GM06990 (cell line): Measurements from ENCODE around the gene HSPD1.
"Not testable (repeated sequence)": the region's sequence is repeated elsewhere in the genome, so short reads cannot be mapped to it uniquely, and the experiment has no call there.

Experiments used
- DNase-seq: peaks from one replicate; pipeline ENCODE4 v3.0.0-alpha.2; 2011; ENCODE audit not compliant: insufficient read length; ENCODE audit errors: extremely low read depth
- H3K27me3 ChIP-seq: replicated peaks from 2 replicates; pipeline ENCODE4 v1.6.0; 2011; ENCODE audit warnings: low read length; ENCODE audit not compliant: control insufficient read depth, insufficient read depth
- H3K36me3 ChIP-seq: 2 replicates; pipeline ENCODE4 v1.5.1; 2011; ENCODE audit warnings: low read length; ENCODE audit not compliant: control insufficient read depth, insufficient read depth
- H3K4me3 ChIP-seq: replicated peaks from 2 replicates; pipeline ENCODE4 v1.5.1; 2011; ENCODE audit warnings: low read depth, mild to moderate bottlenecking, control low read depth, low read length
- TF ChIP-seq, protein P1 (sequence below): IDR thresholded peaks from 2 replicates; pipeline ENCODE4 v1.5.1; 2011; ENCODE audit warnings: low read length, control low read depth, mild to moderate bottlenecking, inconsistent platforms; ENCODE audit not compliant: insufficient read depth, poor library complexity, severe bottlenecking

The HSPD1 gene

DNA sequence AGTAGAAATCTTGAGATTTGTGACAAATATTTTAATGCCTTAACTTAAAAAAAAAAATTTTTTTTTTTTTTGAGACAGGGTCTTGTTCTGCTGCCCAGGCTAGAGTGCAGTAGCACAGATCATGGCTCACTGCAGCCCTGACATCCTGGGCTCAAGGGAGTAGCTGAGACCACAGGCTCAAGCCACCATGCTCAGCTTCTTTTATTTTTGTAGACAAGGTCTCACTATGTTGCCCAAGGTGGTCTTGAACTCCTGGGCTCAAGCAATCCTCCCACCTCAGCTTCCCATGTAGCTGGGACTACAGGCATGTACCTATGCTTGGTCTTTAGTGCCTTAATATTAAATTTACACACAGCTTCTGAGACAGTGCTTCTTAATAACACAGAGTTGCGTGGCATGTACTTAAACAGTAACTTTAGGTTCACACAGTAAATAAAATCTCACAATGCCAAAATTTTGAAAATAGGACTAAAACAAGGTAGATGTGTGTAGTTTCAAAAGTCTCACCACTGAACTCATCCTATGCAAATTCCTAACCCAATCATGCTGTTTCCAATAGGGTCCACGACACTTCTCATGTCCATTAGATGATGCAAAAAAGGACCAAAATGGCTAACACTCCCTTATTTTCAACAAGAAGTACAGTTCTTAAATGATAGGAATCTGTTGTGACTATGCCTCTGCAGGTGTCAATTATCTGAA, 4.1 kb downstream of the HSPD1 start:
- no peak for DNase-seq
- Histone ChIP-seq H3K4me3 (peak overlapping the region; percentile 7), H3K27me3 (no peaks in the 10 kb centered on the region), H3K36me3 (peaks cover 18% of the 10 kb centered on the region)
- TF ChIP-seq, protein P1, sequence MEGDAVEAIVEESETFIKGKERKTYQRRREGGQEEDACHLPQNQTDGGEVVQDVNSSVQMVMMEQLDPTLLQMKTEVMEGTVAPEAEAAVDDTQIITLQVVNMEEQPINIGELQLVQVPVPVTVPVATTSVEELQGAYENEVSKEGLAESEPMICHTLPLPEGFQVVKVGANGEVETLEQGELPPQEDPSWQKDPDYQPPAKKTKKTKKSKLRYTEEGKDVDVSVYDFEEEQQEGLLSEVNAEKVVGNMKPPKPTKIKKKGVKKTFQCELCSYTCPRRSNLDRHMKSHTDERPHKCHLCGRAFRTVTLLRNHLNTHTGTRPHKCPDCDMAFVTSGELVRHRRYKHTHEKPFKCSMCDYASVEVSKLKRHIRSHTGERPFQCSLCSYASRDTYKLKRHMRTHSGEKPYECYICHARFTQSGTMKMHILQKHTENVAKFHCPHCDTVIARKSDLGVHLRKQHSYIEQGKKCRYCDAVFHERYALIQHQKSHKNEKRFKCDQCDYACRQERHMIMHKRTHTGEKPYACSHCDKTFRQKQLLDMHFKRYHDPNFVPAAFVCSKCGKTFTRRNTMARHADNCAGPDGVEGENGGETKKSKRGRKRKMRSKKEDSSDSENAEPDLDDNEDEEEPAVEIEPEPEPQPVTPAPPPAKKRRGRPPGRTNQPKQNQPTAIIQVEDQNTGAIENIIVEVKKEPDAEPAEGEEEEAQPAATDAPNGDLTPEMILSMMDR, result no peak

- peaks cover 17% of the 10 kb centered on the region for H3K36me3 ChIP-seq
- DNase-seq, result no peak
- TF ChIP-seq, protein P1, result no peak
Observed at GRCh38 chr2:197487385-197487784, 12.3 kb downstream of the HSPD1 start.

GRCh38 chr2:197486175-197486574, 13.5 kb downstream of the HSPD1 start:
- Histone ChIP-seq H3K27me3 (no peaks in the 10 kb centered on the region), H3K4me3 (no peak overlapping the region), H3K36me3 (peaks cover 12% of the 10 kb centered on the region)
- DNase-seq, result no peak
- TF ChIP-seq, protein P1, result no peak

More at GRCh38 chr2:197487385-197487784, 12.3 kb downstream of the HSPD1 start:
- no peaks in the 10 kb centered on the region for H3K27me3 ChIP-seq
- no peak overlapping the region for H3K4me3 ChIP-seq

DNA sequence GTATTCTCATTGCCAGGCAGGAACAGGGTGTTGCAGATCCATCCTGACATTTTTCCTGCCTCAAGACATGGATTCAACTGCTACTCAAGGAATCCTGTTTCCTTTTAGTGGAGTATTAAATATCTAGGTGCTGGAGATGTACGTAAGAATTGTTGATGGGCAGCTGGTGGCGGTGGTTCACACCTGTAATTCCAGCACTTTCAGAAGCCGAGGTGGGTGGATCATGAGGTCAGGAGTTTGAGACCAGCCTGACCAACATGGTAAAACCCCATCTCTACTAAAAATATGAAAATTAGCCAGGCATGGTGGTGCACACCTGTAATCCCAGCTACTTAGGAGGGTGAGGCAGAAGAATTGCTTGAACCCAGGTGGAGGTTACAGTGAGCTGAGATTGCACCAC, 15.4 kb downstream of the HSPD1 start:
- DNase-seq, H3K36me3 ChIP-seq, H3K4me3 ChIP-seq, H3K27me3 ChIP-seq: not testable (repeated sequence)

DNA sequence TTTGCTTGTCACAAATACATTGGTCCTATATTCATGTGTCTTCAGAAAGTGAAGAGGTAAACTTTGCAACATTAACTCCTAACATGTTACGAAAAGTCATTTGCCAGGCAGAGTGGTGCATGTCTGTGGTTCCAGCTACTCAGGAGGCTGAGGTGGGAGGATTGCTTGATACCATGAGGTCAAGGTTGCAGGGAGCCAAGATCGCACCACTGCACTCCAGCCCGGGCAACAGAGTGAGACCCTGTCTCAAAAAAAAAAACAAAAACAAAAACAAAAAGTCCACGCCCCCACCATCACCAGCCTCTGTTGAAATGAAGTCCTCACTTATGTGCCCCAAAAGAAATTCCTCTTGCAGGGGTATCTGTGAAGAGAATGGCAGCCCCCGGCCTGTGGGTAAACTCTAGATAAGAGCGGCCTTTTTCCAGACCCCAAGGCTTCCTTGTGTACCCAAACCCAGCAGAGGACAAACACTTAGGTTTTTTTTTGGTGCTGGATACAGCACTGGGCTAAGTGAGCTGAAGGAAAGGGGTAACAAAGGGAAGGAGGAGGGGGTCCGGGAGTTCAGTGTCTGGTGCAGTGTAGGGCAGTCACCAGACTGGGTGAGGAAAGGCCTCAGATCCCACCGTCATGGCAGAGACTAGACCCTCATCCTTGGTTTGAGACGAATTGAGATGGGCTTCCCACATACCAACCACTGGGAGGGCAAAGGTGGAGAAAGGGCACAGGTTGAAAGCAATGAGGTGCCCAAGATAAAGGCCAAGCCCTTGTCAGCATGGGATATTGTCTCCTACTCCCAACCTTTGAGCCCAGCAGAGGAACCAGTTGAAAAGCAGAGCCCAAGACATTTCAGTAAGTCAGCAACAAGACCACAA, 19.2 kb downstream of the HSPD1 start:
- peaks cover 9% of the 10 kb centered on the region for H3K36me3 ChIP-seq

More for the DNA sequence above, 19.2 kb downstream of the HSPD1 start:
- TF ChIP-seq, protein P1, result no peak
- DNase-seq, result no peak
- no peaks in the 10 kb centered on the region for H3K27me3 ChIP-seq
- no peak overlapping the region for H3K4me3 ChIP-seq
